Measurements from ENCODE around the gene INF2. TPM values are rescaled to one million over a fixed set of nuclear protein-coding genes. Genes with fewer than 3 reads are reported as not detected.

Gene INF2
- total RNA-seq, 1 experiment from 2014 or later = 70.9 TPM

- intact Hi-C loops (cut with micrococcal nuclease; ENCODE audit: unreplicated experiment) = no loop called here
- Histone ChIP-seq H3K36me3 (ENCODE audit: insufficient read depth, low read length, poor library complexity, severe bottlenecking) (peaks cover 29% of the 10 kb centered on the region), H3K4me1 (ENCODE audit: insufficient read depth, low read length, poor library complexity, severe bottlenecking) (peaks cover 28% of the 10 kb centered on the region), H3K27ac (ENCODE audit: low read depth, low read length, poor library complexity, severe bottlenecking) (no peak overlapping the region), H3K9me3 (ENCODE audit: low read depth, low read length, poor library complexity, severe bottlenecking) (no peaks in the 10 kb centered on the region), H3K4me3 (ENCODE audit: low read depth, low read length, poor library complexity, severe bottlenecking) (no peak overlapping the region), H3K27me3 (replicated peaks; ENCODE audit: insufficient read depth, low read depth, low read length, poor library complexity) (no peaks in the 10 kb centered on the region)
- no peak for DNase-seq (ENCODE audit: low spot score)
- TF ChIP-seq, protein P1, sequence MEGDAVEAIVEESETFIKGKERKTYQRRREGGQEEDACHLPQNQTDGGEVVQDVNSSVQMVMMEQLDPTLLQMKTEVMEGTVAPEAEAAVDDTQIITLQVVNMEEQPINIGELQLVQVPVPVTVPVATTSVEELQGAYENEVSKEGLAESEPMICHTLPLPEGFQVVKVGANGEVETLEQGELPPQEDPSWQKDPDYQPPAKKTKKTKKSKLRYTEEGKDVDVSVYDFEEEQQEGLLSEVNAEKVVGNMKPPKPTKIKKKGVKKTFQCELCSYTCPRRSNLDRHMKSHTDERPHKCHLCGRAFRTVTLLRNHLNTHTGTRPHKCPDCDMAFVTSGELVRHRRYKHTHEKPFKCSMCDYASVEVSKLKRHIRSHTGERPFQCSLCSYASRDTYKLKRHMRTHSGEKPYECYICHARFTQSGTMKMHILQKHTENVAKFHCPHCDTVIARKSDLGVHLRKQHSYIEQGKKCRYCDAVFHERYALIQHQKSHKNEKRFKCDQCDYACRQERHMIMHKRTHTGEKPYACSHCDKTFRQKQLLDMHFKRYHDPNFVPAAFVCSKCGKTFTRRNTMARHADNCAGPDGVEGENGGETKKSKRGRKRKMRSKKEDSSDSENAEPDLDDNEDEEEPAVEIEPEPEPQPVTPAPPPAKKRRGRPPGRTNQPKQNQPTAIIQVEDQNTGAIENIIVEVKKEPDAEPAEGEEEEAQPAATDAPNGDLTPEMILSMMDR (conservative IDR thresholded peaks at IDR 0.05; ENCODE audit: low read depth, low read length) = no peak
- no peak for TF ChIP-seq EZH2 (IDR thresholded peaks at IDR 0.05; ENCODE audit: borderline replicate concordance, low read depth, low read length, poor library complexity, severe bottlenecking)
- ChIA-PET POLR2A (ENCODE audit: low non-redundant PET) (no interaction called here), CTCF (no interaction called here)
- BruUV-seq (replicated peaks) = no TSS peak
Observed at GRCh38 chr14:104699426-104699748, 10.0 kb downstream of the INF2 start.

DNA sequence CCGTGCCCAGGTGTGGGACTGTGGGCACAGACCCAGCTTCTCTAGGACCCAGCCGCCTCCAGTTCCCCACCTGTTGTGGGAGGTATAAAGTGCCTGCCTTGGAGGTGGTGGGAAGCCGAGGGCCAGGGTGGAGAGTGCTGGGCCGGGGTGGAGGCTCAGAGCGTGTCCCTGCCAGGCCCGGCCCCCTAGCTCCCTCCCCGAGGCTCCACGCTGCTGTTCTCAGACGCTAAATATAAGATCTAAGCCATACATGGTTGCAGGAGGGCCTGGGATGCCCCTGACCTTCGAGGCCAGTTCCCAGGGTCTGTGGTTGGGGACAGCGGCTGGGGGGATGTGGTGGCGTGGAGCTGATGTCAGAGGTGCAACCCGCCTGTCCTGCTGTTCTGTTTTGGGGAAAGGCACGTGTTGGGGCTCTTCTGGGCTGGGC is 10.8 kb downstream of the INF2 start:
- BruUV-seq (replicated peaks) = no TSS peak
- Histone ChIP-seq H3K27me3 (replicated peaks; ENCODE audit: insufficient read depth, low read depth, low read length, poor library complexity) (no peaks in the 10 kb centered on the region), H3K4me3 (ENCODE audit: low read depth, low read length, poor library complexity, severe bottlenecking) (no peak overlapping the region), H3K4me1 (ENCODE audit: insufficient read depth, low read length, poor library complexity, severe bottlenecking) (peaks cover 19% of the 10 kb centered on the region), H3K36me3 (ENCODE audit: insufficient read depth, low read length, poor library complexity, severe bottlenecking) (peaks cover 30% of the 10 kb centered on the region), H3K27ac (ENCODE audit: low read depth, low read length, poor library complexity, severe bottlenecking) (no peak overlapping the region), H3K9me3 (ENCODE audit: low read depth, low read length, poor library complexity, severe bottlenecking) (no peaks in the 10 kb centered on the region)
- POLR2A ChIA-PET (ENCODE audit: low non-redundant PET) = no interaction called here
- no peak for TF ChIP-seq EZH2 (IDR thresholded peaks at IDR 0.05; ENCODE audit: borderline replicate concordance, low read depth, low read length, poor library complexity, severe bottlenecking)
- TF ChIP-seq, protein P1 (conservative IDR thresholded peaks at IDR 0.05; ENCODE audit: low read depth, low read length) = no peak
- CTCF ChIA-PET = no interaction called here
- no peak for DNase-seq (ENCODE audit: low spot score)
- intact Hi-C loops (cut with micrococcal nuclease; ENCODE audit: unreplicated experiment) = no loop called here

- H3K9me3 ChIP-seq (ENCODE audit: low read depth, low read length, poor library complexity, severe bottlenecking) = no peaks in the 10 kb centered on the region
- no peak for DNase-seq (ENCODE audit: low spot score)
- no TSS peak for BruUV-seq (replicated peaks)
- H3K4me3 ChIP-seq (ENCODE audit: low read depth, low read length, poor library complexity, severe bottlenecking) = no peak overlapping the region
- intact Hi-C loops (cut with micrococcal nuclease; ENCODE audit: unreplicated experiment) = no loop called here
- no peak overlapping the region for H3K27ac ChIP-seq (ENCODE audit: low read depth, low read length, poor library complexity, severe bottlenecking)
- TF ChIP-seq, protein P1 (conservative IDR thresholded peaks at IDR 0.05; ENCODE audit: low read depth, low read length) = no peak
- no peak for TF ChIP-seq EZH2 (IDR thresholded peaks at IDR 0.05; ENCODE audit: borderline replicate concordance, low read depth, low read length, poor library complexity, severe bottlenecking)
- ChIA-PET CTCF (no interaction called here), POLR2A (ENCODE audit: low non-redundant PET) (no interaction called here)
- H3K4me1 ChIP-seq (ENCODE audit: insufficient read depth, low read length, poor library complexity, severe bottlenecking) = peaks cover 14% of the 10 kb centered on the region
- peaks cover 32% of the 10 kb centered on the region for H3K36me3 ChIP-seq (ENCODE audit: insufficient read depth, low read length, poor library complexity, severe bottlenecking)
- no peaks in the 10 kb centered on the region for H3K27me3 ChIP-seq (replicated peaks; ENCODE audit: insufficient read depth, low read depth, low read length, poor library complexity)
Observed at GRCh38 chr14:104700747-104701217, 11.4 kb downstream of the INF2 start.
